GM21528 (cell line): ENCODE data around the gene CADM2.
"Not testable (repeated sequence)": the region's sequence is repeated elsewhere in the genome, so short reads cannot be mapped to it uniquely, and the experiment has no call there.

Source experiments
- ATAC-seq: cut with Tn5 transposase; IDR thresholded peaks from one replicate; pipeline ENCODE4 v1.9.1; 2021; ENCODE audit warnings: mild to moderate bottlenecking, moderate library complexity; ENCODE audit not compliant: unreplicated experiment, low FRiP score

Gene CADM2

DNA sequence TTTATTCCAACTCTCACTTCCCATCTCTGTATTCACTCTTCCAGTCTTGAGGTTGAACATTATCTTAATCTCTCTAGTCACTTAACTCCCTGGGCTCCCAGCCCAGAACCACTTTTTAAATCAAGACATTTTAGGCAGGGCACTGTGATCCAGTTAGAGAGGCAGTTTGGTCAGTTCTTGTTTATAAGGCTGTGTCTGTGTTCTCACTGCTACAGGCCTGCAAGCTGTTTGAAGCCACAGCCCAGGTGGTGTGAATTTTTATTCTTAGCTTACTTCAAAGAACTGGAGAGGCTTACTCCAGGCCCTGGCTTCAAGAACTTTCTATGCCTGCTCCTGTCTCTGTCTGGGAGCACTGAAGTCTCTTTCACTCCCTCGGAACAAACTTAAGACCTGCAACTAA, 906.1 kb downstream of the CADM2 start:
- ATAC-seq: no peak

GRCh38 chr3:85867072-85867471, 908.3 kb downstream of the CADM2 start:
- no peak for ATAC-seq

- ATAC-seq: no peak
Observed at GRCh38 chr3:85875589-85875988, 916.8 kb downstream of the CADM2 start.

DNA sequence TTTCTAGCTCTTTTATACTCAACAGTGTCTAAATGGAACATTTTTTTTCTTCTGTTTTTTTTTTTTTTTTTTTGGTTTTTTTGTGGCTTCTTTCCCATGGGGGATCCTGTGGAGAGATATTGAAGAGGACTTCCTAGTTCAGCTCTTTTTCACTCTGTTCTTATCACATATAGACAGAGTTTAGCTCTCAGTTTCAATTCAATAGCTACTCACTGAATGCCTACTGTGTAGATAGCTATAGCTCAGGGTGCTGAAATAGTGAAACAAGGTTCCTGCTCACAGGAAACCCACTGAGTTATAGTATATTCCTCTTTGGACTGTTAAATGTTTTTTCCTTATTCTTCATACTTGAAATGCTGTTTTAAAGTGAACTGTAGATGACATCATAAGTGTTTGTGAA, 918.8 kb downstream of the CADM2 start:
- no peak for ATAC-seq

DNA sequence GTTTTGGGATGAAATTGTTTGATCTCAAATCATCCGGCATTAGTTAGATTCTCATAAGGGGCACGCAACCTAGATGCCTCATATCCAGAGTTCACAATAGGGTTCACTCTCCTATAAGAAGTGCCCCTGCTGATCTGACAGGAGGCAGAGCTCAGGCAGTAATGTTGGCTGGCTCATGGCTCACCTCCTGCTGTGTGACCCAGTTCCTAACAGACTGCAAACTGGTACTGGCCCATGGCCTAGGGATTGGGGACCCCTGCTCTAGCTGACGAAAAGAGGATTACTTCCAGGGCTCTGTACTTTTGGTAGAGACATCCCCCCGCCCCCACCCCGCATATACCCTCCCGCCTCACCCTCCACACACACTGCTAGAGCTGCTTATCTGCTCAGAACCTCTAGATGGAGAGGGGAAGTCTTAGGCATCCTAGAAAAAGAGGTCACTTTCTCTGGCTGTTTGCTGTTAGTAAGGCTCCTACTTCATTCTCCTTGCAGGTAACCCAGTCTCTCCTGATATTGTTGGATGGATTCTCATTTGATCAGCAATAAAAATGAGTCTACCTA, 923.1 kb downstream of the CADM2 start:
- ATAC-seq: no peak

- ATAC-seq: no peak
Observed at GRCh38 chr3:85890043-85890555, 931.3 kb downstream of the CADM2 start.

DNA sequence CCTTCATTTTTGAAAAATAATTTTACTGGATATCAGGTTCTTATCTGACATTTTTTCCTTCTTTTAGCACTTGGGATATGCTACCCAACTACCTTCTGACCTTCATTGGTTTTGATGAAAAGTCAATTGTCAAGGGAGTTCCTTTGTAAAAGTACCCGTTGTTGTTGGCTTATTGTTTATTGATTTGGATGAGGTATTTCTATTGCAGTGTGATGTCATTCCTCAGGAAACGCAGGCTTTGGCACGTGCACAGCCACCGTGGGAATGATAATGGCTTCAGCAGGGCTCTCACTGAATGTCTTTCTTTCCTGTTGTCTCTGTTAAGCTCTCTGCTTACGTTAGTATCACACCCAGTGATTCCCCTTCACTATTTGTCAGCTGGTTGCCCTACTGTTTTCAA, 944.6 kb downstream of the CADM2 start:
- no peak for ATAC-seq

GRCh38 chr3:85912980-85913379, 954.2 kb downstream of the CADM2 start:
- no peak for ATAC-seq

DNA sequence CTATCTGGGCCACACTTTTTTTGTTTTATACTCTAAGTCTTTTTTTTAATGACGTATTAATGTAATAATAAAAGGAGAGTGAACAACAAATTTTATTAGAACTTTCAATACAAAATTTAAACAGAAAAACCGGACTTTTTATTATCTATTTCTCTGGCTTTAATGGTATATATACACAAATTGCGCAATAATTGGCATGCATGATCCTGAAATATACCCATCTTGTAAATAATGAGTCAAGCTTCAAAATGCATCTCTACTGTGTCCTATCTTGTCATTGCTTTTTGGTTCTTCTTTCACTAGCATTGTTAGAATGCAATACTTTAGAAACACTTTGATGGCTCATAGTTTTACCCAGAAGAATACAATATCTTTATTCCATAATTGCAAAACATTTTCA, 963.6 kb downstream of the CADM2 start:
- ATAC-seq: no peak

- ATAC-seq: no peak
Observed at GRCh38 chr3:85930718-85931117, 971.9 kb downstream of the CADM2 start.

- no peak for ATAC-seq
Observed at GRCh38 chr3:85933326-85933725, 974.5 kb downstream of the CADM2 start.

GRCh38 chr3:85935171-85935570, 976.4 kb downstream of the CADM2 start:
- no peak for ATAC-seq

DNA sequence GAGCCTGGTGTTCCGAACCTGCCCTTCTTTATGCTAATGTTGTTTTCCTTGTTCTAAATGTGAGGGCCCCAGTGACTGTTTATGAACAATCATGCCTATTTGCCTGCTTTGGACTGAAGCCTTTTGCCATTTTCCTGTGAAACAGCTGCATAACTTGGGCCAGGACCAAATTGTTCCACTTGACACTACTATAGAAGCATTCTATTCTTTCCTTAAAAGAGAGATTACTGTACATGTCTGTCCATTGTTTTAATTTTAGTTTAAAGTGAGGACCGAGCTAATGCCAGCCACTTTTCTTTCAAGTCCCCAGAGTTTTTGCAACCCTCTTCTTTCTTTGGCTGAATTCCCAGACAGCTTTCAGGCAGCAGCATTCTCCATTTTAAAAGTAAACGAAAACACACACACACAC, 980.3 kb downstream of the CADM2 start:
- ATAC-seq: no peak

DNA sequence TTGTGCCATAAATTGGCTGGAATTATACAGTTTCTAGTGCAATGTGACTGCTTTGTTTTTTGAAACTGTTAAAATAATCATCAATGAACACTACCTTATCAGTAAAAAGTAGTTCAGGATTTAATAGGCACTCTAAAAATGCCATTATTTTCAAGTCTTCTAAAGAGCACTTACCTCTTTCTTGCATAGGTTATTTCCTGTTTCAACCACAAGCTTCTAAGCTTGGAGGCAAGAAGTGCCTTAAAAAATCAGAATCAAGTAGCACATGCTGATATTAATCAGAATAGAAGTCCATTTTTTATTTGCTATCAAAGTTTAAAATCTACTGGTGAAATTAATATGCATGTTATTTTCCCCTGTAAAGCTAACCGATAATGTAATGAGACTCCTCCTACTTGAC, 991.6 kb downstream of the CADM2 start:
- no peak for ATAC-seq

GRCh38 chr3:85960793-85961192, 1002.0 kb downstream of the CADM2 start:
- ATAC-seq: no peak

DNA sequence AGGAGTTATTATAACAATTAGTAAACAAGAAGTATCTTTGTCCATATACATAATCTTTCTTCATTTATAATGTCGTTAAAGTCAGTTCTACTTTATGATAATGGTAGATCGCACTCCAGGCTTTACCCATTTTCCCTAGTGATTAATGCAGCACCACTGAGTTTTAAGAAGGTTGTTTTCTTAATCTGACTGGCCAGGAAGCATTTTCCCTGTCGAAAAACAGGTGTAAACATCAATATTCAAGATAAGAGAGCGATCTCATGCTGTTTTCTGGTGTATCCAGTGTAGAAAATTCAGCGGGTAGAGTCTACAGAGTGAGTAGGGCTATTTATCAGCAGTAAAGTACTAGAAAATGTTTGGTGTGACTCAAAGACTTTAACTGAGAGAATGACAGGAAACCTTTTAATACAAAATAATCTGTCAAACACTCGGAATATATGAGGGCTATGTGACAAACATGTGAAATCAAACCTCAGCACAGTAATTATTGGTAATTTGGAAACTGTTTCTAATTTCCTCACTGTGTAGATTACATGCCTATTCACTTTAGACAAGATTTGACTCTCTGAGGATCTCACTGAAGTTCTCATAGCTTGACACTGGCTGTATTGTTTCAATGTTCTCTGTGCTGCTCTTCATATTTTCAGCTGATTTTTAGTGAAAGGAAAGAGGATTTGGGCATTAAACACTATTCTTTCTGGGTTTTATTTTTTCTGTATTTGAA, 1019.0 kb downstream of the CADM2 start:
- no peak for ATAC-seq

GRCh38 chr3:85979034-85979433, 1020.2 kb downstream of the CADM2 start:
- ATAC-seq: no peak

GRCh38 chr3:85989581-85989980, 1030.8 kb downstream of the CADM2 start:
- ATAC-seq: not testable (repeated sequence)

DNA sequence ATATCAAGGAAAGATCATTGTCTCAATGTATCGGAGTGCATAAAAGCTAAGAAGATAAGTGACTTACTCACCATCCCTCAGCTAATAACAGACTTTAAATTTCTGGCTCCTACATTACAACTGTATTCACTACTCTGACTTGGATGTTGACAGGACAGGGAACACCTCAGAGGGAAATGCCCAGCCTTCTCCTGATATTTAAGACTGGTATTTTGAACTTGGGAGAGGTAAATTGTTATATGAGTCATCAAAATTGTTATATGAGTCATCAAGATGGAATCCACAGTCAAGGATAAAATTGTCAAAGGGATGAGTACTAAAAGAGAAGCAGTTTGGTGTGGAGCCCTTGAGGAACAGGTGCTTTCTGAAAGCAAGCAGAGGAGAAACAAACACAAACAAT, 1070.8 kb downstream of the CADM2 start:
- no peak for ATAC-seq

DNA sequence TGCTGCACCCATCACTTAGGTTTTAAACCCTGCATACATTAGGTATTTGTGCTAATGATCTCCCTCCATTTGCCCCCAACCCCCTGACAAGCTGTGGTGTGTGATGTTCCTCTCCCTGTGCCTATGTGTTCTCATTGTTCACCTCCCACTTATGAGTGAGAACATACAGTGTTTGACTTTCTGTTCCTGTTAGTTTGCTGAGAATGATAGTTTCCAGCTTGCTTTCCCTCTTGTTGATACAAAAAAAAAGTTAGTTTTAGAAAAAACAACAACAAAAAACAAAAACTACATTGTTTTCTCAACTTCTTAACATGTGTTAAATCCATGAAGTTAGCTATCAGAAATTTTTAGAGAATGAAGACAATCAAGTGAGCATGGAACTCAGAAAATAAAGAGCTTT, 1079.1 kb downstream of the CADM2 start:
- ATAC-seq: no peak

DNA sequence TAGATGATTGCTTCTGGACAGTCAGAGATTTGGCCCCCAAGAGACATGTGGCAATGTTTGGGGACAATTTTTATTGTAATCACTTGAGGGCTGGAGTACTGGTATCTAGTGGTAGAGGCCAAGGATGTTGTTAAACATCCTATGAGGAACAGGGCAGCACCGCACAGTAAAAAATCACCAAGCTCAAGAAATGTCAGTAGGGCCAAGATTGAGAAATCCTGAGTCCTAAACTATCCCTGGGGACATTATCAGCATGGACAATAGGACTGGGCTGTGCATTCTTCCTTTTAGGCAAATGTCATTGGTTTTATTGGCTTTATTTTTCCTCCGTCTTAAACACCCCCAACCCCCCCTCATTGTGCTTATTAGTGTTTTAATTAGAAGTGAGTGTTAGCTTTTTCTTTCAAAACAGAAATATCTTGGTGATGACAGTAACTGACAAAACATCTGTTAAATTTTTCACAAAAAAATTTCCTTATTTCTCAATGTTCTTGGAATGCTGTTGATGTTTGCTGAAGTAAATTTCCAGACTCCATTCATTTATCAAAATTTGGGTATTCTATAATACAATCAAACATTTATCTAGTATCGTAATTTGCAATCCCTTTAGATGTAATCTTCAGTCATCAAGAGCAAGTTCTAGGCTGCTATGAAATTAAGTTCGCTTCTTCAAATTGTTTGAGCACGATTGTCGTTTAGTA, 1087.8 kb downstream of the CADM2 start:
- ATAC-seq: no peak

DNA sequence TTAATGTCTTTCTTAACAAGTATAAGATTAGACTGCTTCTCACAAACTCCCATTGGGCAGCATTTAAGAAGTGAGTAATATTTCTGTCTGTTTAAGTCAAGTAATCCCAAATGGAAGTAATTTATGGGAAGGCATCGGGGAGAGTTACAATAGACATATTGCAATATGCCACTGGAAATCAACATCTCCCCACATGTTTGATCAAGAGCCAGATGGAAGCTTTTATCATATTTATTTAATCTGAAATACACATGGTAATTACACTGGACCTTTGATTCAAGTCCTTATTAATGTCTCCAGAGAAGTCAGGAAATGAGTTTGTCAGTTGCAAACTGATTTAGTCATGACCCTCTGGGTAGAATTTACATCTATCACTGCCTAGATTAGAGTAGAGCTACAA, 1088.4 kb downstream of the CADM2 start:
- no peak for ATAC-seq
